Vagina (tissue), 2 donors: ENCODE data around the gene TRIM13.

Experiments used
- POLR2A ChIP-seq, 2 donors: fragments of 450-650 bp; IDR thresholded peaks; one replicate each; pipeline ENCODE4 v1.6.1; 2017; ENCODE audit warnings: antibody characterized with exemption in 2 of 2, mild to moderate bottlenecking in 2 of 2, moderate library complexity in 2 of 2
- POLR2AphosphoS5 ChIP-seq, 2 donors: sonication (generic); formaldehyde crosslinking; IDR thresholded peaks; one replicate each; pipeline ENCODE4 v1.9.0; 2017; ENCODE audit warnings: antibody characterized with exemption in 2 of 2, mild to moderate bottlenecking in 2 of 2, low read depth in 1 of 2; ENCODE audit not compliant: insufficient read depth in 1 of 2
- TF ChIP-seq, protein P1 (sequence below), 3 experiments: fragments of 450-650 bp in 2 of 3; fragments of 200-600 bp in 1 of 3; sonication (generic) in 1 of 3; IDR thresholded peaks; one replicate each; pipeline ENCODE4 v1.5.1; 2017 to 2019; ENCODE audit warnings: antibody characterized with exemption in 3 of 3, mild to moderate bottlenecking in 2 of 3, moderate library complexity in 2 of 3

- TF ChIP-seq POLR2A (IDR thresholded peaks at IDR 0.05) (no peak), POLR2AphosphoS5 (IDR thresholded peaks at IDR 0.05; ENCODE audit: insufficient read depth in 1 of 2, low read depth in 1 of 2) (no peak)
- TF ChIP-seq, protein P1, sequence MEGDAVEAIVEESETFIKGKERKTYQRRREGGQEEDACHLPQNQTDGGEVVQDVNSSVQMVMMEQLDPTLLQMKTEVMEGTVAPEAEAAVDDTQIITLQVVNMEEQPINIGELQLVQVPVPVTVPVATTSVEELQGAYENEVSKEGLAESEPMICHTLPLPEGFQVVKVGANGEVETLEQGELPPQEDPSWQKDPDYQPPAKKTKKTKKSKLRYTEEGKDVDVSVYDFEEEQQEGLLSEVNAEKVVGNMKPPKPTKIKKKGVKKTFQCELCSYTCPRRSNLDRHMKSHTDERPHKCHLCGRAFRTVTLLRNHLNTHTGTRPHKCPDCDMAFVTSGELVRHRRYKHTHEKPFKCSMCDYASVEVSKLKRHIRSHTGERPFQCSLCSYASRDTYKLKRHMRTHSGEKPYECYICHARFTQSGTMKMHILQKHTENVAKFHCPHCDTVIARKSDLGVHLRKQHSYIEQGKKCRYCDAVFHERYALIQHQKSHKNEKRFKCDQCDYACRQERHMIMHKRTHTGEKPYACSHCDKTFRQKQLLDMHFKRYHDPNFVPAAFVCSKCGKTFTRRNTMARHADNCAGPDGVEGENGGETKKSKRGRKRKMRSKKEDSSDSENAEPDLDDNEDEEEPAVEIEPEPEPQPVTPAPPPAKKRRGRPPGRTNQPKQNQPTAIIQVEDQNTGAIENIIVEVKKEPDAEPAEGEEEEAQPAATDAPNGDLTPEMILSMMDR (IDR thresholded peaks at IDR 0.05) = no peak
Measured at GRCh38 chr13:49977992-49978391, 18.9 kb upstream of the TRIM13 start.
